H1 (cell line): ENCODE measurements around the gene RAB36. TPM values are rescaled to one million over a fixed set of nuclear protein-coding genes. Genes with fewer than 3 reads are reported as not detected.

ENCODE experiments used
- CTCF ChIA-PET: fragments of 300-600 bp; sonication (Branson Sonifier 250); formaldehyde crosslinking; loops from one replicate; lab custom pipeline; 2021; ENCODE audit not compliant: partially characterized antibody; lab: Charles Lee
- POLR2A ChIA-PET: fragments of 300-600 bp; sonication (Branson Sonifier 250); formaldehyde crosslinking; loops from one replicate; lab custom pipeline; 2021; ENCODE audit warnings: inconsistent platforms; ENCODE audit not compliant: partially characterized antibody; lab: Charles Lee
- DNase-seq, 2 experiments: peaks; one replicate each; pipeline versions ENCODE4 v3.0.0 to v3.0.0-alpha.2; 2010 to 2022; ENCODE audit warnings: low spot score in 2 of 2, low read depth in 1 of 2, mixed read lengths in 1 of 2
- FAIRE-seq: peaks from 2 replicates; lab custom pipeline; 2011; peaks lifted over from hg19 to GRCh38; lab: Jason Lieb, UNC
- H2AFZ ChIP-seq: 2 replicates; pipeline ENCODE4 v1.8.1; 2012; ENCODE audit warnings: low read length, inconsistent platforms
- H2AK5ac ChIP-seq: 2 replicates; pipeline ENCODE4 v1.6.1; 2013; ENCODE audit warnings: low read depth, low read length
- H2BK120ac ChIP-seq: replicated peaks from 2 replicates; pipeline ENCODE3; 2013; ENCODE audit warnings: low read depth, low read length, inconsistent platforms
- H2BK12ac ChIP-seq: 2 replicates; pipeline ENCODE4 v1.6.1; 2013; ENCODE audit warnings: low read depth, low read length
- H2BK15ac ChIP-seq: 2 replicates; pipeline ENCODE4 v1.6.1; 2013; ENCODE audit warnings: low read length
- H2BK20ac ChIP-seq: 2 replicates; pipeline ENCODE4 v1.6.1; 2013; ENCODE audit warnings: low read length
- H2BK5ac ChIP-seq: 2 replicates; pipeline ENCODE4 v1.6.1; 2013; ENCODE audit warnings: low read depth, low read length
- H3K14ac ChIP-seq: 2 replicates; pipeline ENCODE4 v1.6.1; 2013; ENCODE audit warnings: inconsistent platforms; ENCODE audit not compliant: insufficient read length
- H3K18ac ChIP-seq: 2 replicates; pipeline ENCODE4 v1.6.1; 2013; ENCODE audit warnings: low read length; ENCODE audit errors: extremely low read depth
- H3K23ac ChIP-seq: 2 replicates; pipeline ENCODE4 v1.6.1; 2013; ENCODE audit warnings: inconsistent platforms; ENCODE audit not compliant: insufficient read length
- H3K23me2 ChIP-seq: 2 replicates; pipeline ENCODE4 v1.6.1; 2013; ENCODE audit warnings: low read depth, low read length
- H3K27ac ChIP-seq: 2 replicates; pipeline ENCODE4 v1.6.1; 2011; ENCODE audit warnings: low read depth, low read length, inconsistent platforms
- H3K27me3 ChIP-seq, 4 experiments: replicated peaks in 1 of 4; 1 replicate in 1 of 4; 2 replicates in 3 of 4; pipeline versions ENCODE4 v1.6.1 to v1.8.1; 2011 to 2013; ENCODE audit warnings: low read length in 3 of 4, mild to moderate bottlenecking in 3 of 4, inconsistent platforms in 2 of 4, mixed read lengths in 2 of 4, moderate library complexity in 1 of 4; ENCODE audit not compliant: control insufficient read depth in 3 of 4, insufficient read depth in 3 of 4; ENCODE audit errors: extremely low read depth in 1 of 4
- H3K36me3 ChIP-seq, 4 experiments: 2 replicates each; pipeline versions ENCODE4 v1.6.1 to v1.8.1; 2011 to 2013; ENCODE audit warnings: mild to moderate bottlenecking in 4 of 4, low read length in 3 of 4, moderate library complexity in 2 of 4, control low read depth in 1 of 4, inconsistent platforms in 1 of 4; ENCODE audit not compliant: insufficient read depth in 4 of 4, control insufficient read depth in 2 of 4
- H3K4ac ChIP-seq: replicated peaks from 2 replicates; pipeline ENCODE3; 2013; ENCODE audit warnings: low read length, low read depth, mixed read lengths, inconsistent platforms; ENCODE audit not compliant: insufficient read length
- H3K4me1 ChIP-seq, 4 experiments: replicated peaks in 1 of 4; 1 replicate in 1 of 4; 2 replicates in 3 of 4; pipeline versions ENCODE4 v1.6.1 to v1.8.1; 2011 to 2013; ENCODE audit warnings: low read length in 3 of 4, inconsistent platforms in 2 of 4, mixed read lengths in 1 of 4; ENCODE audit not compliant: insufficient read depth in 4 of 4, control insufficient read depth in 3 of 4
- H3K4me2 ChIP-seq, 2 experiments: 2 replicates each; pipeline versions ENCODE4 v1.6.1 to v1.8.1; 2011 to 2013; ENCODE audit warnings: low read depth in 2 of 2, low read length in 2 of 2, control low read depth in 1 of 2, inconsistent platforms in 1 of 2, mild to moderate bottlenecking in 1 of 2; ENCODE audit not compliant: insufficient read depth in 1 of 2
- H3K4me3 ChIP-seq, 4 experiments: fragments of 200-600, 300-600 bp in 1 of 4; sonication (generic), shearing (Covaris generic), sonication (Bioruptor Twin) in 1 of 4; 2 replicates each; pipeline versions ENCODE4 v1.5.1 to v1.8.1; 2011 to 2016; ENCODE audit warnings: low read length in 4 of 4, low read depth in 3 of 4, control low read depth in 2 of 4, inconsistent platforms in 2 of 4, mild to moderate bottlenecking in 2 of 4, mixed read lengths in 1 of 4, moderate library complexity in 1 of 4; ENCODE audit not compliant: insufficient read depth in 2 of 4; ENCODE audit errors: extremely low read depth in 1 of 4
- H3K56ac ChIP-seq: replicated peaks from 2 replicates; pipeline ENCODE3; 2013; ENCODE audit warnings: low read depth, mild to moderate bottlenecking, mixed read lengths, low read length, inconsistent platforms; ENCODE audit not compliant: insufficient read length
- H3K79me1 ChIP-seq: 2 replicates; pipeline ENCODE4 v1.6.1; 2013; ENCODE audit warnings: low read depth, low read length, control low read depth
- H3K79me2 ChIP-seq, 2 experiments: 2 replicates each; pipeline versions ENCODE4 v1.6.1 to v1.8.1; 2012 to 2013; ENCODE audit warnings: low read length in 2 of 2, mild to moderate bottlenecking in 2 of 2, inconsistent platforms in 1 of 2; ENCODE audit not compliant: insufficient read depth in 2 of 2, control insufficient read depth in 1 of 2
- H3K9ac ChIP-seq, 4 experiments: replicated peaks in 1 of 4; 1 replicate in 1 of 4; 2 replicates in 3 of 4; pipeline versions ENCODE4 v1.6.1 to v1.8.1; 2011 to 2013; ENCODE audit warnings: low read depth in 3 of 4, low read length in 3 of 4, control low read depth in 2 of 4, mild to moderate bottlenecking in 2 of 4, moderate library complexity in 2 of 4, inconsistent platforms in 1 of 4; ENCODE audit errors: extremely low read depth in 1 of 4
- H3K9me3 ChIP-seq, 2 experiments: 2 replicates each; pipeline versions ENCODE4 v1.6.1 to v1.8.1; 2012 to 2013; ENCODE audit warnings: mild to moderate bottlenecking in 2 of 2, moderate library complexity in 2 of 2, control low read depth in 1 of 2, inconsistent platforms in 1 of 2, low read depth in 1 of 2, low read length in 1 of 2, mixed read lengths in 1 of 2; ENCODE audit not compliant: insufficient read depth in 2 of 2
- H4K20me1 ChIP-seq, 2 experiments: replicated peaks in 1 of 2; 2 replicates each; pipeline versions ENCODE3 to v1.8.1; 2011 to 2013; ENCODE audit warnings: inconsistent platforms in 2 of 2, low read length in 2 of 2, mild to moderate bottlenecking in 1 of 2; ENCODE audit not compliant: insufficient read depth in 2 of 2, control insufficient read depth in 1 of 2
- H4K5ac ChIP-seq: 2 replicates; pipeline ENCODE4 v1.6.1; 2013; ENCODE audit warnings: low read length, low read depth, mixed read lengths, inconsistent platforms; ENCODE audit not compliant: insufficient read length
- H4K8ac ChIP-seq: 2 replicates; pipeline ENCODE4 v1.8.0; 2013; ENCODE audit warnings: mild to moderate bottlenecking, moderate library complexity, low read length, inconsistent platforms; ENCODE audit not compliant: insufficient read depth; ENCODE audit errors: extremely low read depth
- H4K91ac ChIP-seq: replicated peaks from 2 replicates; pipeline ENCODE3; 2013; ENCODE audit warnings: low read length, mixed read lengths, inconsistent platforms; ENCODE audit not compliant: insufficient read length
- ASH2L ChIP-seq: fragments of 200-600, 300-600 bp; sonication (generic); IDR thresholded peaks from one replicate; pipeline ENCODE4 v1.7.1; 2017; ENCODE audit warnings: low read length
- CBX5 ChIP-seq: fragments of 300-800, 300-1000 bp; sonication (generic); IDR thresholded peaks from 2 replicates; pipeline ENCODE4 v1.7.1; 2016; ENCODE audit warnings: antibody characterized with exemption, low read length, low read depth
- EGR1 ChIP-seq: IDR thresholded peaks from 2 replicates; pipeline ENCODE4 v1.6.1; 2011; ENCODE audit warnings: low read depth, low read length, borderline replicate concordance
- HDAC2 ChIP-seq, 2 experiments: fragments of 300-600 bp in 1 of 2; sonication (generic) in 1 of 2; IDR thresholded peaks; 2 replicates each; pipeline ENCODE4 v1.6.1; 2011 to 2012; ENCODE audit warnings: low read depth in 2 of 2, low read length in 2 of 2, mild to moderate bottlenecking in 2 of 2, moderate library complexity in 2 of 2, borderline replicate concordance in 1 of 2, inconsistent platforms in 1 of 2
- POLR2AphosphoS5 ChIP-seq: IDR thresholded peaks from 2 replicates; pipeline ENCODE4 v1.6.1; 2011; ENCODE audit warnings: low read depth, low read length
- SIRT6 ChIP-seq: IDR thresholded peaks from one replicate; pipeline ENCODE4 v1.7.1; 2012; ENCODE audit warnings: low read length, inconsistent platforms
- TAF1 ChIP-seq: IDR thresholded peaks from 2 replicates; pipeline ENCODE4 v1.6.1; 2011; ENCODE audit warnings: mild to moderate bottlenecking, low read depth, low read length
- WGBS, 2 experiments: shearing (Covaris generic) in 1 of 2; methylation state at CpG; one replicate each; pipeline versions ENCODE4 v1.1.6 to v1.1.7; 2013 to 2015; ENCODE audit warnings: low lambda C conversion rate in 2 of 2, mixed read lengths in 2 of 2, inconsistent platforms in 1 of 2, low coverage in 1 of 2, missing lambda C conversion rate in 1 of 2; ENCODE audit not compliant: insufficient replicate concordance in 2 of 2, insufficient coverage in 1 of 2, insufficient read length in 1 of 2; ENCODE audit errors: extremely low coverage in 1 of 2, missing lambda C conversion rate in 1 of 2; 5-methylcytosine and 5-hydroxymethylcytosine counted together
- polyA plus RNA-seq, 7 experiments: library from polyadenylated mRNA; depleted of rRNA in 3 of 7; stranded (reverse) in 5 of 7; unstranded in 2 of 7; fragments of >200 nt in 5 of 7; fragments of 200-250 nt in 2 of 7; gene quantifications; 1 replicate in 5 of 7; 2 replicates in 1 of 7; 4 replicates in 1 of 7; pipeline versions ENCODE4 v1.2.1 to v1.2.3, GENCODE V29; 2011 to 2013; ENCODE audit warnings: missing spikeins in 2 of 7, mixed read lengths in 2 of 7
- total RNA-seq: library from RNA; stranded (reverse); fragmentation: NEBNext Ultra II Directional; extraction: Animal tissue kit (Norgen Biotek cat#: 25700); gene quantifications from 2 replicates; pipeline ENCODE4 v1.2.1, GENCODE V29; 2021

Gene RAB36
- total and polyA plus RNA-seq, 2 of the 8 experiments (the other 6 are each of a cell fraction or from before 2014, with no cell fraction given): 1.0 to 1.5 TPM

DNA sequence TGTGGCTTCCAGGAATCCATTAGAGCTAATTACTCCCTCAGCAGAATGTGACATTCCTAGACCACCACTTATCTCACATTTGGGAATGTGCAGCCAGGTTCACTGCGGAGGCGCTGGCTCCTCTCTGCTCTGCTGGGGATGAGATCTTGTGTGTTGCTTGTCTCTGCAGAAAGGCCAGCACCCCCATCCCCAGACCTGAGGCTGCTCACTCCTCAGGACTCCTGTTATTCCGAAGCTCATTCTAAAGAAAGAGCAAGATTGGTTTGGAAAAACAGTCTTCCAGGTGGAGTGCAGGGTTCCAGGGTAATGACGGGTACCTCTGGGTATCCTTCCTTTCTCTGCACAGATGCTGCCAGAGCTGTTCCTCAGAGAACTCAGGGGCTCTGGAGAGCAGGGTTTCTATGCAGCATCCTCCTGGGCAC is 24.3 kb upstream of the RAB36 start:
- no peak overlapping the region for H2BK15ac ChIP-seq
- WGBS, 2 experiments: 93% methylated on average over 4 of the region's 4 CpGs; no CpG with 5 or more reads in 1 of the 2 experiments
- no peak overlapping the region for H3K9ac ChIP-seq
- H3K56ac ChIP-seq: no peak overlapping the region
- H3K4me3 ChIP-seq: no peak overlapping the region
- H2AFZ ChIP-seq: no peak overlapping the region
- H3K4me2 ChIP-seq: no peak overlapping the region
- peaks cover 0 to 9% (median 3%) of the 10 kb centered on the region in 4 experiments; a peak in 2 of 7 replicates for H3K4me1 ChIP-seq
- H4K5ac ChIP-seq: no peak overlapping the region
- H3K14ac ChIP-seq: no peak overlapping the region
- H3K18ac ChIP-seq: no peak overlapping the region
- H2BK5ac ChIP-seq: no peak overlapping the region
- H3K27ac ChIP-seq: no peak overlapping the region
- ChIA-PET POLR2A (interaction anchor here (0.8 kb wide), 1 partner anchor 26 kb away, joined by 3 read pairs; no protein-coding TSS in a partner anchor), CTCF (interaction anchor here (0.5 to 24.3 kb wide), 11 partner anchors 7 to 713 kb away, joined by 3 to 384 read pairs (median 5); partner anchors contain the start of gene GNAZ)
- peaks cover 0 to 11% (median 3%) of the 10 kb centered on the region in 4 experiments; a peak in 3 of 7 replicates for H3K27me3 ChIP-seq
- DNase-seq: no peak
- no peak overlapping the region for H3K4ac ChIP-seq
- no peak for FAIRE-seq
- H2AK5ac ChIP-seq: no peak overlapping the region
- H3K79me2 ChIP-seq: no peaks in the 10 kb centered on the region
- no peak for TF ChIP-seq HDAC2 (IDR thresholded peaks at IDR 0.05; ENCODE audit: borderline replicate concordance in 1 of 2, low read depth in 2 of 2, low read length in 2 of 2)
- no peak for TF ChIP-seq SIRT6
- no peak for TF ChIP-seq ASH2L
- TF ChIP-seq POLR2AphosphoS5: no peak
- TF ChIP-seq CBX5: no peak
- no peak for TF ChIP-seq EGR1
- TF ChIP-seq TAF1: no peak
- H3K9me3 ChIP-seq: no peaks in the 10 kb centered on the region
- no peak overlapping the region for H4K8ac ChIP-seq
- no peak overlapping the region for H4K91ac ChIP-seq
- no peaks in the 10 kb centered on the region; a peak in 2 of 8 replicates for H3K36me3 ChIP-seq
- no peak overlapping the region for H3K23ac ChIP-seq
- peaks cover 3 to 4% of the 10 kb centered on the region in 2 experiments for H4K20me1 ChIP-seq
- no peaks in the 10 kb centered on the region for H3K79me1 ChIP-seq
- H2BK20ac ChIP-seq: no peak overlapping the region
- H2BK12ac ChIP-seq: no peak overlapping the region
- no peaks in the 10 kb centered on the region for H3K23me2 ChIP-seq
- no peak overlapping the region for H2BK120ac ChIP-seq
